Right lobe of liver (tissue), 4 donors: ENCODE measurements around the gene CCN2.

Experiments used
- POLR2A ChIP-seq: fragments of 450-650 bp; IDR thresholded peaks from one replicate; pipeline ENCODE4 v1.6.1; 2017; ENCODE audit warnings: antibody characterized with exemption, mild to moderate bottlenecking
- TF ChIP-seq, protein P1 (sequence below), 4 donors: fragments of 200-600 bp in 3 of 4; fragments of 450-650 bp in 1 of 4; IDR thresholded peaks; one replicate each; pipeline versions ENCODE4 v1.5.1 to v1.8.0; 2016 to 2022; ENCODE audit warnings: antibody characterized with exemption in 4 of 4, mild to moderate bottlenecking in 2 of 4
- donor health status: DM: no; HTN: no; CAD: no.
- donor health status: DM: no; HTN: no; CAD: no.
- donor health status: DM: no; HTN: yes; CAD: no.

DNA sequence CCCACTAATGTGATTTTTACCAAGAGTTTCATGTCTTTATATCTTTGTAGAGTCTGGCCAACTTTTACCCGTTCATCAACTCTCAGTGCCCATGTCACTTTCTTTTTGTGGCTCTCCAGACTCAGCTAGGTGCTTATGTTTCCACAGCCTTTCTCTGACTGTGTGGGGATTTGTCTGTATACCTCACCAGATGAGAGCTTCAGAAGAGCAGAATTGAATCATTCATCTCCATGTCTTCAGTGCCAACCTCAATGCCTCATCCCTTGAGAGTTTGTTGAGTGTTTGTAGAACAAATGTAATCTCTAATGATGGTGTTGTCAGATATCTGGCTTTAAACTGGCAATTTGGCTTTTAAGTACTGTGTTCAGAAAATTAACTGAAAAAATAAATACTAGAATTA lies 16.8 kb upstream of the CCN2 start:
- TF ChIP-seq, protein P1, sequence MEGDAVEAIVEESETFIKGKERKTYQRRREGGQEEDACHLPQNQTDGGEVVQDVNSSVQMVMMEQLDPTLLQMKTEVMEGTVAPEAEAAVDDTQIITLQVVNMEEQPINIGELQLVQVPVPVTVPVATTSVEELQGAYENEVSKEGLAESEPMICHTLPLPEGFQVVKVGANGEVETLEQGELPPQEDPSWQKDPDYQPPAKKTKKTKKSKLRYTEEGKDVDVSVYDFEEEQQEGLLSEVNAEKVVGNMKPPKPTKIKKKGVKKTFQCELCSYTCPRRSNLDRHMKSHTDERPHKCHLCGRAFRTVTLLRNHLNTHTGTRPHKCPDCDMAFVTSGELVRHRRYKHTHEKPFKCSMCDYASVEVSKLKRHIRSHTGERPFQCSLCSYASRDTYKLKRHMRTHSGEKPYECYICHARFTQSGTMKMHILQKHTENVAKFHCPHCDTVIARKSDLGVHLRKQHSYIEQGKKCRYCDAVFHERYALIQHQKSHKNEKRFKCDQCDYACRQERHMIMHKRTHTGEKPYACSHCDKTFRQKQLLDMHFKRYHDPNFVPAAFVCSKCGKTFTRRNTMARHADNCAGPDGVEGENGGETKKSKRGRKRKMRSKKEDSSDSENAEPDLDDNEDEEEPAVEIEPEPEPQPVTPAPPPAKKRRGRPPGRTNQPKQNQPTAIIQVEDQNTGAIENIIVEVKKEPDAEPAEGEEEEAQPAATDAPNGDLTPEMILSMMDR (IDR thresholded peaks at IDR 0.05): no peak
- no peak for TF ChIP-seq POLR2A
